C1 segment of cervical spinal cord (tissue), 14 donors: ENCODE data around the gene CCDC87.

Experiments
- DNase-seq, 14 donors: peaks; one replicate each; lab custom pipeline; 2025; lab: John Stamatoyannopoulos, UW

CCDC87 gene

GRCh38 chr11:66581261-66581660, 11.6 kb downstream of the CCDC87 start:
- no peak for DNase-seq

- no peak for DNase-seq
Observed at GRCh38 chr11:66580803-66581202, 12.1 kb downstream of the CCDC87 start.

GRCh38 chr11:66579017-66579606, 13.8 kb downstream of the CCDC87 start:
- peak in 10 of 14 donors; percentile 8 to 64 (median 42) for DNase-seq

GRCh38 chr11:66570850-66571180, 22.0 kb downstream of the CCDC87 start:
- no peak for DNase-seq

GRCh38 chr11:66570079-66570849, 22.6 kb downstream of the CCDC87 start:
- no peak for DNase-seq

GRCh38 chr11:66569076-66569475, 23.8 kb downstream of the CCDC87 start:
- DNase-seq = no peak

GRCh38 chr11:66568124-66568916, 24.5 kb downstream of the CCDC87 start, which contains the start of gene CTSF:
TSS of gene CTSF (minus strand) at chr11:66568606. CDS start at chr11:66568486, 120 bp downstream.
- DNase-seq = peak in 13 of 14 donors; percentile 73 to 95 (median 85)

GRCh38 chr11:66567787-66568123, 25.1 kb downstream of the CCDC87 start:
- no peak for DNase-seq

GRCh38 chr11:66566221-66566620, 26.6 kb downstream of the CCDC87 start:
- DNase-seq = no peak

GRCh38 chr11:66564984-66565383, 27.9 kb downstream of the CCDC87 start:
- DNase-seq = no peak

- DNase-seq = no peak
Observed at GRCh38 chr11:66564538-66564937, 28.3 kb downstream of the CCDC87 start.

- DNase-seq = no peak
Observed at GRCh38 chr11:66563832-66564231, 29.0 kb downstream of the CCDC87 start.

- DNase-seq = no peak
Observed at GRCh38 chr11:66562907-66563583, 29.8 kb downstream of the CCDC87 start.

GRCh38 chr11:66562275-66562674, 30.6 kb downstream of the CCDC87 start:
- no peak for DNase-seq

- no peak for DNase-seq
Observed at GRCh38 chr11:66561975-66562248, 31.0 kb downstream of the CCDC87 start.

GRCh38 chr11:66561178-66561974, 31.5 kb downstream of the CCDC87 start:
- DNase-seq = no peak

GRCh38 chr11:66559866-66560676, 32.8 kb downstream of the CCDC87 start:
- no peak for DNase-seq

- no peak for DNase-seq
Observed at GRCh38 chr11:66559142-66559865, 33.6 kb downstream of the CCDC87 start.

- DNase-seq = no peak
Observed at GRCh38 chr11:66557733-66558326, 35.0 kb downstream of the CCDC87 start.

- no peak for DNase-seq
Observed at GRCh38 chr11:66556086-66556485, 36.8 kb downstream of the CCDC87 start.
